ENCODE results near the gene COX20. TPM values are rescaled to one million over a fixed set of nuclear protein-coding genes. Genes with fewer than 3 reads are reported as not detected.
A peak's percentile ranks its signal among the peaks of the same experiment; 100 is the strongest.

COX20 gene
- total RNA-seq, 1 experiment from 2014 or later: 55.0 TPM

GRCh38 chr1:244802041-244802440 lies 33.4 kb upstream of the COX20 start:
- Histone ChIP-seq H3K27me3 (ENCODE audit: control insufficient read depth, insufficient read depth, low read length) (no peaks in the 10 kb centered on the region), H3K4me1 (ENCODE audit: control insufficient read depth, insufficient read depth, low read length) (no peaks in the 10 kb centered on the region), H3K36me3 (ENCODE audit: control insufficient read depth, insufficient read depth, low read length) (no peaks in the 10 kb centered on the region), H3K27ac (ENCODE audit: low read length) (no peak overlapping the region), H3K9me3 (ENCODE audit: control insufficient read depth, insufficient read depth, low read depth, low read length) (no peaks in the 10 kb centered on the region), H3K4me3 (ENCODE audit: low read depth in 2 of 2, low read length in 2 of 2) (no peak overlapping the region)
- BruUV-seq (replicated peaks): no TSS peak
- ChIA-PET CTCF (interaction anchor here (0.7 kb wide), 1 partner anchor 202 kb away, joined by 4 read pairs; no protein-coding TSS in a partner anchor), POLR2A (interaction anchor here (0.6 kb wide), 1 partner anchor 95 kb away, joined by 16 read pairs; no protein-coding TSS in a partner anchor)
- no peak for DNase-seq (ENCODE audit: low read depth, low spot score)
- intact Hi-C loops (cut with micrococcal nuclease; ENCODE audit: unreplicated experiment) (loop anchor here (5.0 kb wide), 1 partner anchor 690 kb away; no protein-coding TSS in a partner anchor), in situ Hi-C loops (cut with HindIII; ENCODE audit: low pct_unique_long_range_greater_than_20kb, low sequenced_read_pairs) (no loop called here)
- peak; percentile 64 for ATAC-seq
- TF ChIP-seq CTCF (IDR thresholded peaks at IDR 0.05) (no peak), REST (IDR thresholded peaks at IDR 0.05; ENCODE audit: insufficient read depth in 1 of 2, low read depth in 2 of 2, low read length in 1 of 2) (no peak), POLR2AphosphoS5 (IDR thresholded peaks at IDR 0.05; ENCODE audit: low read depth, low read length) (no peak)

GRCh38 chr1:244802556-244803239 lies 32.8 kb upstream of the COX20 start:
- POLR2A ChIA-PET: interaction anchor here (0.6 kb wide), 1 partner anchor 96 kb away, joined by 16 read pairs; no protein-coding TSS in a partner anchor
- no peak for DNase-seq (ENCODE audit: low read depth, low spot score)
- Histone ChIP-seq H3K4me1 (ENCODE audit: control insufficient read depth, insufficient read depth, low read length) (no peaks in the 10 kb centered on the region), H3K9me3 (ENCODE audit: control insufficient read depth, insufficient read depth, low read depth, low read length) (no peaks in the 10 kb centered on the region), H3K36me3 (ENCODE audit: control insufficient read depth, insufficient read depth, low read length) (no peaks in the 10 kb centered on the region), H3K27me3 (ENCODE audit: control insufficient read depth, insufficient read depth, low read length) (no peaks in the 10 kb centered on the region), H3K4me3 (ENCODE audit: low read depth in 2 of 2, low read length in 2 of 2) (no peak overlapping the region), H3K27ac (ENCODE audit: low read length) (no peak overlapping the region)
- in situ Hi-C loops (cut with HindIII; ENCODE audit: low pct_unique_long_range_greater_than_20kb, low sequenced_read_pairs): no loop called here
- intact Hi-C loops (cut with micrococcal nuclease; ENCODE audit: unreplicated experiment): loop anchor here (5.0 kb wide), 1 partner anchor 690 kb away; no protein-coding TSS in a partner anchor
- CTCF ChIA-PET: no interaction called here
- BruUV-seq (replicated peaks): no TSS peak
- no peak for TF ChIP-seq SIN3A (IDR thresholded peaks at IDR 0.05; ENCODE audit: borderline replicate concordance, insufficient read depth, low read depth, low read length)
- no peak for TF ChIP-seq POLR2AphosphoS5 (IDR thresholded peaks at IDR 0.05; ENCODE audit: low read depth, low read length)
- no peak for TF ChIP-seq REST (IDR thresholded peaks at IDR 0.05; ENCODE audit: insufficient read depth in 1 of 2, low read depth in 2 of 2, low read length in 1 of 2)
- no peak for TF ChIP-seq TCF7L2 (IDR thresholded peaks at IDR 0.05; ENCODE audit: low read depth, low read length)
- no peak for TF ChIP-seq CTCF (IDR thresholded peaks at IDR 0.05)
- no peak for ATAC-seq

Data from Panc1 (cell line).